ENCODE measurements around the gene SMIM35. TPM values are rescaled to one million over a fixed set of nuclear protein-coding genes. Genes with fewer than 3 reads are reported as not detected.

SMIM35 gene
- total and polyA plus RNA-seq, 2 donors (not counting 1 experiment from before 2014, with no cell fraction given), result not detected

DNA sequence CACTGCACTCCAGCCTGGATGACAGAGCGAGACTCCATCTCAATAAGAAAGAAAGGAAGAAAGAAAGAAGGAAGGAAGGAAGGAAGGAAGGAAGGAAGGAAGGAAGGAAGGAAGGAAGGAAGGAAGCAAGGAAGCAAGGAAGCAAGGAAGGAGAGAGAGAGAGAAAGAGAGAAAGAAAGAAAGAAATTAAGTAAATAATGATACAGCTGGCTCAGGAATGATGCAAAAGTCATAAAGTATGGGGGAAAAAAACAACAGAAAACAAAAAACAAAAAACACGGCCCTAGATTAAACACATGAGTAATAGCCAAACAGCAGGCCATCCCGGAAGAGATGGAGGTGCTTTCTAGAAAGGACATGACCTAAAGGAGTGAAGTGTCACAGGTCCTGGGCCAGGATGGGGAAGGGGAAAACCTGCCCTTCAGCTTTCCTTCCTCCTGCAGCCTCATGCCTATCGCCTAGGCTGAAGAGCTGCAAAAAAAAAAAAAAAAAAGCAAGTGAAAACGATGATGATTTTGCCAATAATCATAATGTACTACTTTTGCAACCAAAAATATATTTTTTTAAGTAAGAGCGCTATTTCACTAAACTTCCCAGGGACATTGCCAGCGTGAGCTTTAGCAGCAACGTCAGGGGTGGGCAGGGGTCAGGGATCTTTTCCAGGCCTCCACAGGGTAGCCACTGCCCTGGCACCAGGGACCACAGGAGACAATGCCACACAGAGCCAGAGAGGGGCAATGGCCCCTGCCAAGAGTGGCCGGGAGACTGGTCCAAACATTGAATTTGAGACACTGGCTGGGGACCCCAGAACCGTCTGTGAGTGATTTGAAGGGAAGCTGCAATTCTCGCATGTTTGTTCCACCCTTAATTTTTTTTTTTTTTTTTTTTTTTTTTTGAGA is 38.0 kb downstream of the SMIM35 start:
- Histone ChIP-seq H3K9ac (ENCODE audit: insufficient read depth, low read length) (no peak overlapping the region), H3K79me2 (ENCODE audit: control insufficient read depth, insufficient read depth, low read length) (no peaks in the 10 kb centered on the region), H3K4me2 (ENCODE audit: extremely low read depth, insufficient read depth, low read length) (no peak overlapping the region), H3K4me3 (replicated peaks in 1 of 4; ENCODE audit: control extremely low read depth in 1 of 4, insufficient read depth in 1 of 4, low read depth in 3 of 4, low read length in 4 of 4) (no peak overlapping the region), H3K27me3 (ENCODE audit: control insufficient read depth, insufficient read depth, low read length) (peaks cover 4% of the 10 kb centered on the region), H4K20me1 (ENCODE audit: control insufficient read depth, extremely low read depth, insufficient read depth, low read length) (no peaks in the 10 kb centered on the region), H2AFZ (ENCODE audit: low read length) (no peak overlapping the region), H3K36me3 (ENCODE audit: control insufficient read depth, insufficient read depth, low read length) (no peaks in the 10 kb centered on the region), H3K9me3 (ENCODE audit: control insufficient read depth, insufficient read depth, low read depth, low read length) (no peaks in the 10 kb centered on the region), H3K27ac (ENCODE audit: insufficient read depth, low read length) (no peak overlapping the region), H3K4me1 (ENCODE audit: control insufficient read depth, extremely low read depth, insufficient read depth, low read length) (no peaks in the 10 kb centered on the region)
- DNase-seq (ENCODE audit: low read depth in 2 of 2), result no peak
- TF ChIP-seq EZH2 (IDR thresholded peaks at IDR 0.05; ENCODE audit: low read length, missing control alignments) (no peak), CTCF (conservative IDR thresholded peaks at IDR 0.05 in 1 of 2, IDR thresholded peaks at IDR 0.05 in 1 of 2; ENCODE audit: low read depth in 1 of 2, low read length in 2 of 2) (no peak)

DNA sequence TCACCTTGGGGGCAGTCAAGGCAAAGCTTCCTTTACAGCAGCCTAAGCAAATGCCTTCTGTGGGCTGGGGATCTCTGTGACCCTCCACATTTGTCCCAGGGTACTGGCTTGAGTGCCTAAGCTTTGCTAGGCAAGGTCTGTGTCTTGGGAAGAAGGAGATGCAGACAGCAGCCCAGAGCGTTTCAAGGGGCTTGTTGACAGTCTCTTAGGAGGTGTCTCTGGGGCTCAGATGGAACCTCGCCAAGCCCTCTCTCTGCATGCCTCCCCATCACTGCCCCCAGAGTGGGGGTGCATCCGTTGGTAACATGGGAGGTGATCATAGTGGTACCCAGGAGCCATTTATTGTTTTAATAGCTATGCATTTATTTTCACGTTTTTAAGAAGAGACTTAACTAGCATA is 39.0 kb downstream of the SMIM35 start:
- Histone ChIP-seq H3K4me2 (ENCODE audit: extremely low read depth, insufficient read depth, low read length) (no peak overlapping the region), H3K9me3 (ENCODE audit: control insufficient read depth, insufficient read depth, low read depth, low read length) (no peaks in the 10 kb centered on the region), H3K27ac (ENCODE audit: insufficient read depth, low read length) (no peak overlapping the region), H4K20me1 (ENCODE audit: control insufficient read depth, extremely low read depth, insufficient read depth, low read length) (no peaks in the 10 kb centered on the region), H3K4me1 (ENCODE audit: control insufficient read depth, extremely low read depth, insufficient read depth, low read length) (no peaks in the 10 kb centered on the region), H3K79me2 (ENCODE audit: control insufficient read depth, insufficient read depth, low read length) (no peaks in the 10 kb centered on the region), H3K36me3 (ENCODE audit: control insufficient read depth, insufficient read depth, low read length) (no peaks in the 10 kb centered on the region), H3K4me3 (replicated peaks in 1 of 4; ENCODE audit: control extremely low read depth in 1 of 4, insufficient read depth in 1 of 4, low read depth in 3 of 4, low read length in 4 of 4) (no peak overlapping the region), H2AFZ (ENCODE audit: low read length) (no peak overlapping the region), H3K27me3 (ENCODE audit: control insufficient read depth, insufficient read depth, low read length) (peaks cover 4% of the 10 kb centered on the region), H3K9ac (ENCODE audit: insufficient read depth, low read length) (no peak overlapping the region)
- no peak for TF ChIP-seq CTCF (conservative IDR thresholded peaks at IDR 0.05 in 1 of 2, IDR thresholded peaks at IDR 0.05 in 1 of 2; ENCODE audit: low read depth in 1 of 2, low read length in 2 of 2)
- no peak for TF ChIP-seq EZH2 (IDR thresholded peaks at IDR 0.05; ENCODE audit: low read length, missing control alignments)
- DNase-seq (ENCODE audit: low read depth in 2 of 2), result no peak

DNA sequence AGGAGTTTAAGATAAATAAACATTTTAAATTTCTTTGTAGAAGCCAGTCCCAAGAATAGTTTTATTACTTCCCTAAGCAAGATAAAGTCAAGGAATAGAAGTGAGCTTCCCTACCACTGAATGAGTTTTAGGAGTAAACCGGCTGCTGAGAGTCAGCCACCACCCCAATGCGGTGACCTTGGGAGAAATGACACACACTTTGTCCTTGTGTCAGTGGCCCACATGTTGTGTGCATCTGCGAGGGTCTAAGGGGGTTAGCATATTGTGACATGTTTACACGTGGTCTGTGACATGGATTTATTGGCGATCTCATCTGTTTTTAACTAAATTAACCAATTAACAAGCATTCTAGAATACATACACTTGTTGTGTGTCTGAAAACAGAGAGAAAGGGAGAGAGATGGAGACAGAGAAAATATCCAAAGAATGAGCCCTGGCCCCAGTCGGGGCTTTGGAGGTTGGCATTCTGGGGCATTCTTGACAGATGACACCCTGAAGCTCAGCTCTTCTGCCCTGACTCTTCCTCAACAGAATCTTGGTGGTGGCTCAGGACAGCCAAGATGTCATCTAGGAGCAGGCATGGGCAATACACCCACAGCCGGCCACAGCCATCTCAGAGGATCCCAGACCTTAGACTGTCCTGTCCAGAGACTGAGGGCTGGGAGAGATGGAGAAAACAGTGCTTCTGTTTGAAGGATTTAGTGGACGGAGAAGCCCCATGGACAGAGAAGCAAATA is 39.6 kb downstream of the SMIM35 start:
- H3K4me1 ChIP-seq (ENCODE audit: control insufficient read depth, extremely low read depth, insufficient read depth, low read length), result no peaks in the 10 kb centered on the region
- no peaks in the 10 kb centered on the region for H3K9me3 ChIP-seq (ENCODE audit: control insufficient read depth, insufficient read depth, low read depth, low read length)
- no peak overlapping the region for H3K4me3 ChIP-seq (replicated peaks in 1 of 4; ENCODE audit: control extremely low read depth in 1 of 4, insufficient read depth in 1 of 4, low read depth in 3 of 4, low read length in 4 of 4)
- no peak for TF ChIP-seq EZH2 (IDR thresholded peaks at IDR 0.05; ENCODE audit: low read length, missing control alignments)
- TF ChIP-seq CTCF (conservative IDR thresholded peaks at IDR 0.05 in 1 of 2, IDR thresholded peaks at IDR 0.05 in 1 of 2; ENCODE audit: low read depth in 1 of 2, low read length in 2 of 2), result no peak
- no peaks in the 10 kb centered on the region for H3K79me2 ChIP-seq (ENCODE audit: control insufficient read depth, insufficient read depth, low read length)
- H4K20me1 ChIP-seq (ENCODE audit: control insufficient read depth, extremely low read depth, insufficient read depth, low read length), result no peaks in the 10 kb centered on the region
- no peak for DNase-seq (ENCODE audit: low read depth in 2 of 2)
- H3K9ac ChIP-seq (ENCODE audit: insufficient read depth, low read length), result no peak overlapping the region
- H3K36me3 ChIP-seq (ENCODE audit: control insufficient read depth, insufficient read depth, low read length), result no peaks in the 10 kb centered on the region
- H3K27me3 ChIP-seq (ENCODE audit: control insufficient read depth, insufficient read depth, low read length), result peaks cover 4% of the 10 kb centered on the region
- H2AFZ ChIP-seq (ENCODE audit: low read length), result no peak overlapping the region
- H3K27ac ChIP-seq (ENCODE audit: insufficient read depth, low read length), result no peak overlapping the region
- H3K4me2 ChIP-seq (ENCODE audit: extremely low read depth, insufficient read depth, low read length), result no peak overlapping the region
